Esophagus muscularis mucosa (tissue), 3 donors: ENCODE results near the gene KANK2.

Experiments used
- POLR2A ChIP-seq: fragments of 450-650 bp; IDR thresholded peaks from one replicate; pipeline ENCODE4 v1.6.1; 2017; ENCODE audit warnings: antibody characterized with exemption, moderate library complexity, mild to moderate bottlenecking, low read depth
- POLR2AphosphoS5 ChIP-seq, 2 donors: sonication (generic); formaldehyde crosslinking; IDR thresholded peaks; one replicate each; pipeline ENCODE4 v1.6.1; 2017; ENCODE audit warnings: antibody characterized with exemption in 2 of 2
- TF ChIP-seq, protein P1 (sequence below), 3 experiments: fragments of 200-600 bp in 2 of 3; fragments of 450-650 bp in 1 of 3; sonication (generic) in 2 of 3; IDR thresholded peaks; one replicate each; pipeline ENCODE4 v1.5.1; 2017 to 2019; ENCODE audit warnings: antibody characterized with exemption in 3 of 3, mild to moderate bottlenecking in 2 of 3, moderate library complexity in 1 of 3

DNA sequence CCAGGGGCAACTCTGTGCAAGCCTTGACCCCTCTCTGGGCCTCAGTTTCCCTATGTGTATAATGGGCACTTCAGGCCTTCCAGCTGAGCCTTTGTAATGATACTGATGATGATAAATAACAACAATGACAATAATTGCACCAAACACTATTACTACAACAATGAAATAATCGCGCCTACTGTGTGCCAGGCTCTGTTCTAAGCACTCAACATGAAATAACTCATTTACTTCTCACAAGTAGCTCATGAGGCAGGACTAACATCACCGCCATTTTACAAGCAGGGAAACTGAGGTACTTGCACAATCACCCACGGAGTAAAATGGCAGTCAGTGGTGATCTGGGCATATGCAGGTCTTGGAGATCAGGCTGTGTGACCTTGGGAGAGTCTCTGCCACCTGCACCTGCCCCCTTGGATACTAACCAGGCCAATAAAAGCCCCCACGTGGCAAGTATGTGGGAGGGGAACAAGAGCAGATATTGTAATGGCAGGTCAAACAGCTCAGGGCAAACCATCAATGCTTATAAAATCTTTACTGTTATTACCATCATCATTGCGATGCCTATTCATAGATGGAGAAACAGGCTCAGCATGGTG lies 41.5 kb upstream of the KANK2 start:
- TF ChIP-seq, protein P1, sequence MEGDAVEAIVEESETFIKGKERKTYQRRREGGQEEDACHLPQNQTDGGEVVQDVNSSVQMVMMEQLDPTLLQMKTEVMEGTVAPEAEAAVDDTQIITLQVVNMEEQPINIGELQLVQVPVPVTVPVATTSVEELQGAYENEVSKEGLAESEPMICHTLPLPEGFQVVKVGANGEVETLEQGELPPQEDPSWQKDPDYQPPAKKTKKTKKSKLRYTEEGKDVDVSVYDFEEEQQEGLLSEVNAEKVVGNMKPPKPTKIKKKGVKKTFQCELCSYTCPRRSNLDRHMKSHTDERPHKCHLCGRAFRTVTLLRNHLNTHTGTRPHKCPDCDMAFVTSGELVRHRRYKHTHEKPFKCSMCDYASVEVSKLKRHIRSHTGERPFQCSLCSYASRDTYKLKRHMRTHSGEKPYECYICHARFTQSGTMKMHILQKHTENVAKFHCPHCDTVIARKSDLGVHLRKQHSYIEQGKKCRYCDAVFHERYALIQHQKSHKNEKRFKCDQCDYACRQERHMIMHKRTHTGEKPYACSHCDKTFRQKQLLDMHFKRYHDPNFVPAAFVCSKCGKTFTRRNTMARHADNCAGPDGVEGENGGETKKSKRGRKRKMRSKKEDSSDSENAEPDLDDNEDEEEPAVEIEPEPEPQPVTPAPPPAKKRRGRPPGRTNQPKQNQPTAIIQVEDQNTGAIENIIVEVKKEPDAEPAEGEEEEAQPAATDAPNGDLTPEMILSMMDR (IDR thresholded peaks at IDR 0.05) = no peak
- TF ChIP-seq POLR2A (no peak), POLR2AphosphoS5 (IDR thresholded peaks at IDR 0.05) (no peak)
